ENCODE data around the gene CACYBP. TPM values are rescaled to one million over a fixed set of nuclear protein-coding genes. Genes with fewer than 3 reads are reported as not detected.

The CACYBP gene
- total and polyA plus RNA-seq, 2 donors (not counting 3 experiments of a cell fraction or from before 2014, with no cell fraction given): 29.5 to 149 TPM

- TF ChIP-seq MYC (IDR thresholded peaks at IDR 0.05; ENCODE audit: low read depth, low read length): no peak
- no peak for TF ChIP-seq JUN (IDR thresholded peaks at IDR 0.05; ENCODE audit: borderline replicate concordance, insufficient read depth, insufficient read length, low read depth)
- TF ChIP-seq, protein P1, sequence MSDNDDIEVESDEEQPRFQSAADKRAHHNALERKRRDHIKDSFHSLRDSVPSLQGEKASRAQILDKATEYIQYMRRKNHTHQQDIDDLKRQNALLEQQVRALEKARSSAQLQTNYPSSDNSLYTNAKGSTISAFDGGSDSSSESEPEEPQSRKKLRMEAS (IDR thresholded peaks at IDR 0.05; ENCODE audit: insufficient read depth, insufficient read length): no peak
- no peak for TF ChIP-seq POLR2A (IDR thresholded peaks at IDR 0.05; ENCODE audit: low read depth, low read length)
- no peak for TF ChIP-seq GATA2 (IDR thresholded peaks at IDR 0.05; ENCODE audit: insufficient read depth, insufficient read length, low read depth, low read length)
- no peak for TF ChIP-seq POLR2AphosphoS5 (IDR thresholded peaks at IDR 0.05; ENCODE audit: insufficient read depth, low read depth, low read length)
- TF ChIP-seq EZH2 (IDR thresholded peaks at IDR 0.05; ENCODE audit: borderline replicate concordance, low read depth, low read length, severe bottlenecking): no peak
- no peak for TF ChIP-seq FOS (IDR thresholded peaks at IDR 0.05; ENCODE audit: borderline replicate concordance, insufficient read depth, low read length)
- TF ChIP-seq, protein P2, sequence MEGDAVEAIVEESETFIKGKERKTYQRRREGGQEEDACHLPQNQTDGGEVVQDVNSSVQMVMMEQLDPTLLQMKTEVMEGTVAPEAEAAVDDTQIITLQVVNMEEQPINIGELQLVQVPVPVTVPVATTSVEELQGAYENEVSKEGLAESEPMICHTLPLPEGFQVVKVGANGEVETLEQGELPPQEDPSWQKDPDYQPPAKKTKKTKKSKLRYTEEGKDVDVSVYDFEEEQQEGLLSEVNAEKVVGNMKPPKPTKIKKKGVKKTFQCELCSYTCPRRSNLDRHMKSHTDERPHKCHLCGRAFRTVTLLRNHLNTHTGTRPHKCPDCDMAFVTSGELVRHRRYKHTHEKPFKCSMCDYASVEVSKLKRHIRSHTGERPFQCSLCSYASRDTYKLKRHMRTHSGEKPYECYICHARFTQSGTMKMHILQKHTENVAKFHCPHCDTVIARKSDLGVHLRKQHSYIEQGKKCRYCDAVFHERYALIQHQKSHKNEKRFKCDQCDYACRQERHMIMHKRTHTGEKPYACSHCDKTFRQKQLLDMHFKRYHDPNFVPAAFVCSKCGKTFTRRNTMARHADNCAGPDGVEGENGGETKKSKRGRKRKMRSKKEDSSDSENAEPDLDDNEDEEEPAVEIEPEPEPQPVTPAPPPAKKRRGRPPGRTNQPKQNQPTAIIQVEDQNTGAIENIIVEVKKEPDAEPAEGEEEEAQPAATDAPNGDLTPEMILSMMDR (IDR thresholded peaks at IDR 0.05; ENCODE audit: extremely low read depth in 1 of 2, insufficient read depth in 1 of 2, low read depth in 1 of 2, low read length in 2 of 2): no peak
- CTCF ChIA-PET: interaction anchor here (0.8 to 2.0 kb wide), 5 partner anchors 9 to 727 kb away, joined by 3 to 17 read pairs (median 5); no protein-coding TSS in a partner anchor
- BruUV-seq (replicated peaks): no TSS peak
- H3K4me1 ChIP-seq (ENCODE audit: control insufficient read depth, extremely low read depth, insufficient read depth, low read length): peaks cover 14% of the 10 kb centered on the region
- intact Hi-C loops (cut with micrococcal nuclease): loop anchor here (1.0 to 2.0 kb wide), 2 partner anchors 10 to 21 kb away; partner anchors contain the start of gene CACYBP
- H3K36me3 ChIP-seq (ENCODE audit: control insufficient read depth in 2 of 2, extremely low read depth in 1 of 2, insufficient read depth in 2 of 2, low read length in 2 of 2): no peaks in the 10 kb centered on the region
- peak overlapping the region; percentile 83 for H3K27ac ChIP-seq (ENCODE audit: insufficient read depth, low read depth, low read length)
- H3K4me2 ChIP-seq (ENCODE audit: insufficient read depth, low read length): peak overlapping the region; percentile 99
- dilution Hi-C loops (cut with MboI; ENCODE audit: extremely low pct_ligation_motif_present, low sequenced_read_pairs): no loop called here
- no peak overlapping the region for H3K9ac ChIP-seq (replicated peaks; ENCODE audit: extremely low read depth, insufficient read depth, low read length)
- POLR2A ChIA-PET: no interaction called here
- no peaks in the 10 kb centered on the region for H3K27me3 ChIP-seq (ENCODE audit: control insufficient read depth in 2 of 2, insufficient read depth in 2 of 2, low read length in 2 of 2)
- H3K9me1 ChIP-seq (replicated peaks; ENCODE audit: control insufficient read depth, extremely low read depth, insufficient read depth, low read length): no peaks in the 10 kb centered on the region
- H4K20me1 ChIP-seq (replicated peaks; ENCODE audit: control insufficient read depth, extremely low read depth, insufficient read depth, low read length): no peaks in the 10 kb centered on the region
- FAIRE-seq (no peak), DNase-seq (ENCODE audit: low read depth, low spot score) (no peak)
- no peak overlapping the region for H3K4me3 ChIP-seq (replicated peaks in 1 of 3; ENCODE audit: insufficient read depth in 1 of 3, low read depth in 1 of 3, low read length in 3 of 3)
- H3K79me2 ChIP-seq (ENCODE audit: control insufficient read depth, insufficient read depth, low read length): no peaks in the 10 kb centered on the region
- peak overlapping the region; percentile 53 for H2AFZ ChIP-seq (ENCODE audit: low read depth, low read length)
- H3K9me3 ChIP-seq (replicated peaks; ENCODE audit: control insufficient read depth, insufficient read depth, low read length): no peaks in the 10 kb centered on the region
These were observed 10.1 kb upstream of the CACYBP start for GRCh38 chr1:174989536-174990220.
